DOHH2 (cell line): ENCODE results near the gene PHF2.
"Not testable (repeated sequence)": the region's sequence is repeated elsewhere in the genome, so short reads cannot be mapped to it uniquely, and the experiment has no call there.

Experiments
- H3F3A ChIP-seq: fragments of 200-600 bp; sonication (generic), shearing (Covaris generic); 2 replicates; pipeline ENCODE4 v1.6.0; 2016; ENCODE audit warnings: antibody characterized with exemption, mild to moderate bottlenecking; ENCODE audit not compliant: control insufficient read depth, insufficient read depth
- H3K27ac ChIP-seq: fragments of 200-600 bp; sonication (generic); 2 replicates; pipeline ENCODE4 v1.5.1; 2014; ENCODE audit warnings: low read depth, mild to moderate bottlenecking, low read length, moderate library complexity
- H3K27me3 ChIP-seq: fragments of 200-600 bp; sonication (generic); 2 replicates; pipeline ENCODE4 v1.6.1; 2014; ENCODE audit warnings: mild to moderate bottlenecking, low read length, mixed read lengths; ENCODE audit not compliant: control insufficient read depth
- H3K36me3 ChIP-seq: fragments of 200-600 bp; sonication (generic); 2 replicates; pipeline ENCODE4 v1.6.1; 2014; ENCODE audit warnings: mild to moderate bottlenecking, low read length, moderate library complexity, mixed read lengths; ENCODE audit not compliant: control insufficient read depth
- H3K4me1 ChIP-seq: fragments of 200-600 bp; sonication (generic); 2 replicates; pipeline ENCODE4 v1.6.1; 2014; ENCODE audit warnings: mild to moderate bottlenecking, low read length, mixed read lengths; ENCODE audit not compliant: control insufficient read depth
- H3K4me2 ChIP-seq: fragments of 200-600 bp; sonication (generic); 2 replicates; pipeline ENCODE4 v1.6.0; 2014; ENCODE audit warnings: mild to moderate bottlenecking, low read length, moderate library complexity
- H3K4me3 ChIP-seq: fragments of 200-600 bp; sonication (generic); 2 replicates; pipeline ENCODE4 v1.5.1; 2014; ENCODE audit warnings: mild to moderate bottlenecking, low read length, mixed read lengths
- H3K79me2 ChIP-seq: fragments of 200-600 bp; sonication (generic); 2 replicates; pipeline ENCODE4 v1.6.1; 2014; ENCODE audit warnings: mild to moderate bottlenecking, low read length, mixed read lengths; ENCODE audit not compliant: control insufficient read depth
- H3K9me2 ChIP-seq: fragments of 200-600 bp; sonication (generic); replicated peaks from 2 replicates; pipeline ENCODE4 v1.6.1; 2014; ENCODE audit warnings: mild to moderate bottlenecking, low read length, mixed read lengths; ENCODE audit not compliant: control insufficient read depth
- H3K9me3 ChIP-seq: fragments of 200-600 bp; sonication (generic); 2 replicates; pipeline ENCODE4 v1.6.1; 2014; ENCODE audit warnings: antibody characterized with exemption, low read length, mixed read lengths; ENCODE audit not compliant: control insufficient read depth, insufficient read depth
- H4K20me1 ChIP-seq: fragments of 200-600 bp; sonication (generic); 2 replicates; pipeline ENCODE4 v1.6.0; 2014; ENCODE audit warnings: low read depth, mild to moderate bottlenecking, antibody characterized with exemption, low read length, moderate library complexity; ENCODE audit not compliant: control insufficient read depth, insufficient read depth
- CTCF ChIP-seq: fragments of 200-600 bp; sonication (generic); IDR thresholded peaks from one replicate; pipeline ENCODE4 v1.5.1; 2014; ENCODE audit warnings: antibody characterized with exemption, mild to moderate bottlenecking, low read depth, low read length; ENCODE audit not compliant: poor library complexity, severe bottlenecking
- EZH2phosphoT487 ChIP-seq: fragments of 200-600 bp; sonication (generic); IDR thresholded peaks from 2 replicates; pipeline ENCODE4 v1.6.1; 2017; ENCODE audit warnings: borderline replicate concordance, mild to moderate bottlenecking, antibody characterized with exemption, low read length, moderate library complexity, mixed read lengths

PHF2 gene

GRCh38 chr9:93669958-93670207 lies 93.5 kb downstream of the PHF2 start:
- Histone ChIP-seq H4K20me1 (no peaks in the 10 kb centered on the region), H3K4me2 (no peak overlapping the region), H3K36me3 (no peaks in the 10 kb centered on the region; the same call in 1 of the 2 replicates), H3F3A (no peaks in the 10 kb centered on the region), H3K4me1 (no peaks in the 10 kb centered on the region), H3K27me3 (no peaks in the 10 kb centered on the region), H3K9me2 (no peaks in the 10 kb centered on the region), H3K4me3 (no peak overlapping the region), H3K79me2 (no peaks in the 10 kb centered on the region), H3K9me3 (peaks cover 7% of the 10 kb centered on the region; the same call in 1 of the 2 replicates), H3K27ac (no peak overlapping the region)
- TF ChIP-seq EZH2phosphoT487 (no peak), CTCF (no peak)

- peaks cover 7% of the 10 kb centered on the region; the same call in 1 of the 2 replicates for H3K9me3 ChIP-seq
- H3K36me3 ChIP-seq = no peaks in the 10 kb centered on the region; the same call in 1 of the 2 replicates
- TF ChIP-seq EZH2phosphoT487 (no peak), CTCF (no peak)
- H3F3A ChIP-seq = no peaks in the 10 kb centered on the region
- no peak overlapping the region for H3K4me2 ChIP-seq
- H3K9me2 ChIP-seq = no peaks in the 10 kb centered on the region
- H3K4me3 ChIP-seq = no peak overlapping the region
- no peaks in the 10 kb centered on the region for H3K4me1 ChIP-seq
- no peak overlapping the region for H3K27ac ChIP-seq
- H4K20me1 ChIP-seq = no peaks in the 10 kb centered on the region
- H3K79me2 ChIP-seq = no peaks in the 10 kb centered on the region
- no peaks in the 10 kb centered on the region for H3K27me3 ChIP-seq
Observed at GRCh38 chr9:93670208-93671019, 94.0 kb downstream of the PHF2 start.

GRCh38 chr9:93671020-93671338 lies 94.6 kb downstream of the PHF2 start:
- H3K9me2 ChIP-seq = no peaks in the 10 kb centered on the region
- H3K27ac ChIP-seq = no peak overlapping the region
- H3K4me3 ChIP-seq = no peak overlapping the region
- H3F3A ChIP-seq = no peaks in the 10 kb centered on the region
- no peak overlapping the region for H3K4me2 ChIP-seq
- H4K20me1 ChIP-seq = no peaks in the 10 kb centered on the region
- no peaks in the 10 kb centered on the region for H3K36me3 ChIP-seq
- TF ChIP-seq CTCF (no peak), EZH2phosphoT487 (no peak)
- no peaks in the 10 kb centered on the region for H3K27me3 ChIP-seq
- H3K79me2 ChIP-seq = no peaks in the 10 kb centered on the region
- no peaks in the 10 kb centered on the region for H3K4me1 ChIP-seq
- H3K9me3 ChIP-seq = peaks cover 7% of the 10 kb centered on the region; the same call in 1 of the 2 replicates

DNA sequence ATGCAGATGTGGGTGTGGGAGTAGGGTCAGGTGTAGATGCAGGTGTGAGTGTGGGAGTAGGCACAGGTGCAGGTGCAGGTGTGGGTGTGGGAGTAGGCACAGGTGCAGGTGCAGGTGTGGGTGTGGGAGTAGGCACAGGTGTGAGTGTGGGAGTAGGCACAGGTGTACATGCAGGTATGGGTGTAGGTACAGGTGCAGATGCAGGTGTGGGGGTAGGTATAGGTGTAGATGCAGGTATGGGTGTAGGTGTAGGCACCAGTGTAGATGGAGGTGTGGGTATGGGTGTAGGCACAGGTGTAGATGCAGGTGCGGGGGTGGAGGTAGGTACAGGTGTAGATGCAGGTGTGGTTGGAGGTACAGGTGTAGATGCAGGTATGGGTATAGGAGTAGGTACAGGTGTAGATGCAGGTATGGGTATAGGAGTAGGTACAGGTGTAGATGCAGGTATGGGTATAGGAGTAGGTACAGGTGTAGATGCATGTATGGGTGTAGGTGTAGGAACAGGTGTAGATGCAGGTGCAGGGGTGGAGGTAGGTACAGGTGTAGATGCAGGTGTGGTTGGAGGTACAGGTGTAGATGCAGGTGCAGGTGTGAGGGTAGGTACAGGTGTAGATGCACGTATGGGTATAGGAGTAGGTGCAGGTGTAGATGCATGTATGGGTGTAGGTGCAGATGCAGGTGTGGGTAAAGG lies 96.1 kb downstream of the PHF2 start:
- not testable (repeated sequence) for H3K9me3 ChIP-seq, H3K27me3 ChIP-seq, H3F3A ChIP-seq, H3K9me2 ChIP-seq, H3K4me3 ChIP-seq, H3K4me1 ChIP-seq, H4K20me1 ChIP-seq, H3K4me2 ChIP-seq, H3K36me3 ChIP-seq, H3K27ac ChIP-seq, H3K79me2 ChIP-seq
